ENCODE results near the gene CEP89. TPM values are rescaled to one million over a fixed set of nuclear protein-coding genes. Genes with fewer than 3 reads are reported as not detected.

CEP89 gene
- total and polyA plus RNA-seq, 2 of the 4 experiments (the other 2 are of a cell fraction) = 7.2 to 17.4 TPM

GRCh38 chr19:32843716-32844245 is 128.0 kb downstream of the CEP89 start:
- ChIA-PET POLR2A (ENCODE audit: unreplicated experiment) (no interaction called here), CTCF (no interaction called here)
- H3K9ac ChIP-seq (ENCODE audit: low read depth, low read length) = no peak overlapping the region
- H3K4ac ChIP-seq (ENCODE audit: low read depth, low read length) = no peak overlapping the region
- no peak overlapping the region for H2BK120ac ChIP-seq (ENCODE audit: low read depth, low read length)
- no peak for ATAC-seq (ENCODE audit: low read depth)
- TF ChIP-seq RCOR1 (IDR thresholded peaks at IDR 0.05; ENCODE audit: insufficient replicate concordance, low read length) (no peak), BHLHE40 (IDR thresholded peaks at IDR 0.05; ENCODE audit: low read depth, low read length) (no peak), RAD21 (IDR thresholded peaks at IDR 0.05; ENCODE audit: low read length) (no peak), FOS (IDR thresholded peaks at IDR 0.05; ENCODE audit: low read depth, low read length) (no peak), NFE2L2 (IDR thresholded peaks at IDR 0.05; ENCODE audit: low read depth, low read length) (no peak), POLR2A (IDR thresholded peaks at IDR 0.05; ENCODE audit: low read depth, low read length) (no peak), CHD1 (IDR thresholded peaks at IDR 0.05; ENCODE audit: low read depth, low read length) (no peak), SMC3 (IDR thresholded peaks at IDR 0.05; ENCODE audit: low read depth, low read length) (no peak), ELK1 (IDR thresholded peaks at IDR 0.05; ENCODE audit: borderline replicate concordance, low read depth, low read length) (no peak), MAFK (IDR thresholded peaks at IDR 0.05; ENCODE audit: low read depth, low read length) (no peak), CEBPB (IDR thresholded peaks at IDR 0.05; ENCODE audit: low read depth, low read length) (no peak), MXI1 (IDR thresholded peaks at IDR 0.05; ENCODE audit: borderline replicate concordance, low read depth, low read length) (no peak), MAZ (IDR thresholded peaks at IDR 0.05; ENCODE audit: borderline replicate concordance, low read depth, low read length) (no peak), RFX5 (IDR thresholded peaks at IDR 0.05; ENCODE audit: low read depth, low read length) (no peak)
- TF ChIP-seq, protein P1, sequence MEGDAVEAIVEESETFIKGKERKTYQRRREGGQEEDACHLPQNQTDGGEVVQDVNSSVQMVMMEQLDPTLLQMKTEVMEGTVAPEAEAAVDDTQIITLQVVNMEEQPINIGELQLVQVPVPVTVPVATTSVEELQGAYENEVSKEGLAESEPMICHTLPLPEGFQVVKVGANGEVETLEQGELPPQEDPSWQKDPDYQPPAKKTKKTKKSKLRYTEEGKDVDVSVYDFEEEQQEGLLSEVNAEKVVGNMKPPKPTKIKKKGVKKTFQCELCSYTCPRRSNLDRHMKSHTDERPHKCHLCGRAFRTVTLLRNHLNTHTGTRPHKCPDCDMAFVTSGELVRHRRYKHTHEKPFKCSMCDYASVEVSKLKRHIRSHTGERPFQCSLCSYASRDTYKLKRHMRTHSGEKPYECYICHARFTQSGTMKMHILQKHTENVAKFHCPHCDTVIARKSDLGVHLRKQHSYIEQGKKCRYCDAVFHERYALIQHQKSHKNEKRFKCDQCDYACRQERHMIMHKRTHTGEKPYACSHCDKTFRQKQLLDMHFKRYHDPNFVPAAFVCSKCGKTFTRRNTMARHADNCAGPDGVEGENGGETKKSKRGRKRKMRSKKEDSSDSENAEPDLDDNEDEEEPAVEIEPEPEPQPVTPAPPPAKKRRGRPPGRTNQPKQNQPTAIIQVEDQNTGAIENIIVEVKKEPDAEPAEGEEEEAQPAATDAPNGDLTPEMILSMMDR (conservative IDR thresholded peaks at IDR 0.05; ENCODE audit: low read depth, low read length) = no peak
- TF ChIP-seq, protein P2, sequence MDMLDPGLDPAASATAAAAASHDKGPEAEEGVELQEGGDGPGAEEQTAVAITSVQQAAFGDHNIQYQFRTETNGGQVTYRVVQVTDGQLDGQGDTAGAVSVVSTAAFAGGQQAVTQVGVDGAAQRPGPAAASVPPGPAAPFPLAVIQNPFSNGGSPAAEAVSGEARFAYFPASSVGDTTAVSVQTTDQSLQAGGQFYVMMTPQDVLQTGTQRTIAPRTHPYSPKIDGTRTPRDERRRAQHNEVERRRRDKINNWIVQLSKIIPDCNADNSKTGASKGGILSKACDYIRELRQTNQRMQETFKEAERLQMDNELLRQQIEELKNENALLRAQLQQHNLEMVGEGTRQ (IDR thresholded peaks at IDR 0.05; ENCODE audit: low read depth, low read length) = no peak
- H4K20me1 ChIP-seq (ENCODE audit: insufficient read depth, low read length) = no peaks in the 10 kb centered on the region
- H3K4me1 ChIP-seq (ENCODE audit: control insufficient read depth, insufficient read depth, low read length) = no peaks in the 10 kb centered on the region
- no peak overlapping the region for H2BK20ac ChIP-seq (ENCODE audit: low read depth, low read length)
- H4K8ac ChIP-seq (ENCODE audit: low read depth in 2 of 2, low read length in 2 of 2) = no peak overlapping the region
- H2AK9ac ChIP-seq (replicated peaks; ENCODE audit: low read depth, low read length, poor library complexity) = no peak overlapping the region
- intact Hi-C loops (cut with micrococcal nuclease) (no loop called here), dilution Hi-C loops (cut with HindIII; ENCODE audit: low sequenced_read_pairs, unreplicated experiment) (no loop called here), in situ Hi-C loops (cut with MboI; ENCODE audit: low sequenced_read_pairs) (no loop called here)
- H3K9me1 ChIP-seq (ENCODE audit: insufficient read depth, low read length) = no peaks in the 10 kb centered on the region
- no peaks in the 10 kb centered on the region for H3K79me1 ChIP-seq (ENCODE audit: low read depth in 1 of 2, low read length in 2 of 2)
- no peak overlapping the region for H3K23ac ChIP-seq (ENCODE audit: low read depth, low read length)
- DNase-seq = no peak
- no peaks in the 10 kb centered on the region for H3K27me3 ChIP-seq (ENCODE audit: control insufficient read depth, insufficient read depth, low read length)
- H2AFZ ChIP-seq (replicated peaks; ENCODE audit: low read length, poor library complexity) = no peak overlapping the region
- no peak overlapping the region for H4K91ac ChIP-seq (ENCODE audit: insufficient read depth, low read depth, low read length)
- no peaks in the 10 kb centered on the region for H3K36me3 ChIP-seq (ENCODE audit: control insufficient read depth, insufficient read depth, low read length)
- H4K5ac ChIP-seq (ENCODE audit: low read depth, low read length) = no peak overlapping the region
- H3K4me3 ChIP-seq (ENCODE audit: insufficient read depth, low read depth, low read length) = no peak overlapping the region
- 89% methylated on average over 11 of the region's 19 CpGs; no CpG with 5 or more reads in 1 of the 2 experiments for WGBS, 2 experiments (ENCODE audit: extremely low coverage in 2 of 2, insufficient read length in 1 of 2)
- H2BK15ac ChIP-seq (ENCODE audit: low read depth, low read length) = no peak overlapping the region
- H3K4me2 ChIP-seq (ENCODE audit: low read depth, low read length) = no peak overlapping the region
- H3K9me3 ChIP-seq (ENCODE audit: control insufficient read depth, insufficient read depth, low read length) = no peaks in the 10 kb centered on the region
- H3K14ac ChIP-seq (replicated peaks; ENCODE audit: low read depth, low read length) = no peak overlapping the region
- BruUV-seq (replicated peaks) = no TSS peak
- no peak overlapping the region for H2BK5ac ChIP-seq (ENCODE audit: low read depth, low read length, poor library complexity, severe bottlenecking)
- no peak overlapping the region for H3K27ac ChIP-seq (ENCODE audit: insufficient read depth, low read length)
- no peak overlapping the region for H2AK5ac ChIP-seq (ENCODE audit: low read depth, low read length)
- no peak overlapping the region for H3K18ac ChIP-seq (ENCODE audit: low read depth, low read length)
- no peak overlapping the region for H3K56ac ChIP-seq (ENCODE audit: extremely low read depth, insufficient read depth, low read length)

Measured in IMR-90 (cell line).